ENCODE measurements around the gene ZNF740. TPM values are rescaled to one million over a fixed set of nuclear protein-coding genes. Genes with fewer than 3 reads are reported as not detected.

Gene ZNF740
- total and polyA plus RNA-seq, 10 of the 15 experiments (the other 5 are each of a cell fraction or from before 2014, with no cell fraction given) = 1.4 to 33.6 (median 11.3) TPM

DNA sequence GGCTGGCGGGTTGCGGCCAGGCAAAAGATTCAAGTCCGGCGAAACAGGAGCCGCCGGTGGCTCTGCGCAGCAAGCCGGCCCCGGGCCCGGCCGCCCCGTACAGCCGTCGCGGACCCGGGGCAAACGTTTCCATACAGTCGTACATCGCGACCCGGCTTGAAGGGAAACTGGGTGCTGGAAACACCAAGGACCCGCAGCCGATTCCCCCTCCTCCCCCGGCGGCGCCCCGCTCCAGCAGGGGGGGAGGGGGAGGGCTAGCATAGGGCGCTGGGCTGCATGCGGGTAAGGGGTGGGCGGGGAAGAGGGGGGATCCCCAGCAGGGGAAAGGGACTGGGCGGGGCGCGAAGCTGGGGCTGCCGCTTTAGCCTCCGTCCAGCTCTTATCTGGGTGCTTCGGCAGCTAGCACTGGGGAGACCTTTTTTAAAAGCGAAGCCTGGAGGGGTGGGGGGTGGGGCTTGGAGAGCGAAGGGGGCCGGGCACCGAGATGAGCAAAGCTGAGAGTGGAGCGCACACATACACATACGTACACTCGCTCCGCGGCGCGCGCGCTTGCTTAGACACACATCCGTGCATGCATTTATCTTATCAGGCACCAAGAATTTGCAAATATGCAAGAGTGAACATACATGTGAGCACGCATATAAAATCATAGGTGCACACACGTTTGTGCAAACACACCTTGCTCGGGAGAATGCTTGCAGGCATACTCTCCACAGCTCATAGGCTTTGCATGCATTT lies 39.6 kb downstream of the ZNF740 start (continued):
- TF ChIP-seq HDAC2 (IDR thresholded peaks at IDR 0.05) (peak; percentile 81; the same call in 1 of the 2 replicates), MTA2 (IDR thresholded peaks at IDR 0.05; ENCODE audit: low read depth) (no peak), NBN (IDR thresholded peaks at IDR 0.05) (peak; percentile 6), BACH1 (IDR thresholded peaks at IDR 0.05; ENCODE audit: borderline replicate concordance) (peak; percentile 15; the same call in 1 of the 2 replicates), NFYB (IDR thresholded peaks at IDR 0.05; ENCODE audit: insufficient read depth, low read depth, low read length) (no peak), YY1 (IDR thresholded peaks at IDR 0.05; ENCODE audit: low read depth, low read length) (no peak; the same call in 1 of the 2 replicates), POU2F2 (IDR thresholded peaks at IDR 0.05; ENCODE audit: borderline replicate concordance, low read depth, low read length) (peak; percentile 45; the same call in 1 of the 3 replicates), SIN3A (IDR thresholded peaks at IDR 0.05; ENCODE audit: low read depth, low read length) (no peak), EGR1 (IDR thresholded peaks at IDR 0.05; ENCODE audit: borderline replicate concordance in 1 of 2, low read depth in 2 of 2, low read length in 2 of 2) (peak in 1 of 2 experiments; percentile 45; a peak in 1 of 3 replicates), POLR2AphosphoS2 (IDR thresholded peaks at IDR 0.05; ENCODE audit: low read depth, low read length) (0 out of 2 replicates have a peak, but pooled peaks have one; percentile 3), RB1 (IDR thresholded peaks at IDR 0.05; ENCODE audit: borderline replicate concordance) (no peak), MYC (IDR thresholded peaks at IDR 0.05; ENCODE audit: insufficient read depth, insufficient read length, insufficient replicate concordance, low read length, severe bottlenecking) (peak; percentile 38), KAT2A (conservative IDR thresholded peaks at IDR 0.05; ENCODE audit: control insufficient read depth, low read depth, low read length) (no peak), NFXL1 (IDR thresholded peaks at IDR 0.05; ENCODE audit: borderline replicate concordance) (no peak), GABPA (IDR thresholded peaks at IDR 0.05; ENCODE audit: low read depth) (no peak), POLR2AphosphoS5 (IDR thresholded peaks at IDR 0.05; ENCODE audit: low read length) (peak; percentile 16; the same call in 1 of the 2 replicates), ESRRA (IDR thresholded peaks at IDR 0.05; ENCODE audit: low read length) (no peak), POLR2A (IDR thresholded peaks at IDR 0.05; ENCODE audit: low read depth, low read length) (peak; percentile 34; the same call in 1 of the 2 replicates), ZNF24 (IDR thresholded peaks at IDR 0.05) (no peak), MEF2B (IDR thresholded peaks at IDR 0.05; ENCODE audit: partially characterized antibody, poor library complexity, severe bottlenecking) (peak; percentile 11), PML (IDR thresholded peaks at IDR 0.05; ENCODE audit: low read length) (no peak)
- TF ChIP-seq, protein P1, sequence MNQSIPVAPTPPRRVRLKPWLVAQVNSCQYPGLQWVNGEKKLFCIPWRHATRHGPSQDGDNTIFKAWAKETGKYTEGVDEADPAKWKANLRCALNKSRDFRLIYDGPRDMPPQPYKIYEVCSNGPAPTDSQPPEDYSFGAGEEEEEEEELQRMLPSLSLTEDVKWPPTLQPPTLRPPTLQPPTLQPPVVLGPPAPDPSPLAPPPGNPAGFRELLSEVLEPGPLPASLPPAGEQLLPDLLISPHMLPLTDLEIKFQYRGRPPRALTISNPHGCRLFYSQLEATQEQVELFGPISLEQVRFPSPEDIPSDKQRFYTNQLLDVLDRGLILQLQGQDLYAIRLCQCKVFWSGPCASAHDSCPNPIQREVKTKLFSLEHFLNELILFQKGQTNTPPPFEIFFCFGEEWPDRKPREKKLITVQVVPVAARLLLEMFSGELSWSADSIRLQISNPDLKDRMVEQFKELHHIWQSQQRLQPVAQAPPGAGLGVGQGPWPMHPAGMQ (IDR thresholded peaks at IDR 0.05; ENCODE audit: borderline replicate concordance) = no peak
- TF ChIP-seq, protein P2, sequence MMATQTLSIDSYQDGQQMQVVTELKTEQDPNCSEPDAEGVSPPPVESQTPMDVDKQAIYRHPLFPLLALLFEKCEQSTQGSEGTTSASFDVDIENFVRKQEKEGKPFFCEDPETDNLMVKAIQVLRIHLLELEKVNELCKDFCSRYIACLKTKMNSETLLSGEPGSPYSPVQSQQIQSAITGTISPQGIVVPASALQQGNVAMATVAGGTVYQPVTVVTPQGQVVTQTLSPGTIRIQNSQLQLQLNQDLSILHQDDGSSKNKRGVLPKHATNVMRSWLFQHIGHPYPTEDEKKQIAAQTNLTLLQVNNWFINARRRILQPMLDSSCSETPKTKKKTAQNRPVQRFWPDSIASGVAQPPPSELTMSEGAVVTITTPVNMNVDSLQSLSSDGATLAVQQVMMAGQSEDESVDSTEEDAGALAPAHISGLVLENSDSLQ (IDR thresholded peaks at IDR 0.05) = 0 out of 2 replicates have a peak, but pooled peaks have one; percentile 14

Data from GM12878 (cell line).